ENCODE data around the gene CAMTA1.
"Not testable (repeated sequence)": the region's sequence is repeated elsewhere in the genome, so short reads cannot be mapped to it uniquely, and the experiment has no call there.

CAMTA1 gene

GRCh38 chr1:7409278-7409677, 624.0 kb downstream of the CAMTA1 start:
- no peak for DNase-seq (ENCODE audit: low read depth)

- no peak for DNase-seq (ENCODE audit: low read depth)
Measured at GRCh38 chr1:7410156-7410555, 624.9 kb downstream of the CAMTA1 start.

- DNase-seq (ENCODE audit: low read depth): not testable (repeated sequence)
Measured at GRCh38 chr1:7417618-7418017, 632.4 kb downstream of the CAMTA1 start.

- no peak for DNase-seq (ENCODE audit: low read depth)
Measured at GRCh38 chr1:7418442-7419080, 633.3 kb downstream of the CAMTA1 start.

GRCh38 chr1:7420098-7420445, 634.8 kb downstream of the CAMTA1 start:
- DNase-seq (ENCODE audit: low read depth): no peak

GRCh38 chr1:7420470-7421100, 635.3 kb downstream of the CAMTA1 start:
- no peak for DNase-seq (ENCODE audit: low read depth)

- DNase-seq (ENCODE audit: low read depth): no peak
Measured at GRCh38 chr1:7421471-7422075, 636.3 kb downstream of the CAMTA1 start.

- DNase-seq (ENCODE audit: low read depth): no peak
Measured at GRCh38 chr1:7422081-7422480, 636.8 kb downstream of the CAMTA1 start.

- no peak for DNase-seq (ENCODE audit: low read depth)
Measured at GRCh38 chr1:7422561-7422960, 637.3 kb downstream of the CAMTA1 start.

- DNase-seq (ENCODE audit: low read depth): no peak
Measured at GRCh38 chr1:7422966-7423365, 637.7 kb downstream of the CAMTA1 start.

- peak; percentile 38 for DNase-seq (ENCODE audit: low read depth)
Measured at GRCh38 chr1:7424352-7424890, 639.2 kb downstream of the CAMTA1 start.

GRCh38 chr1:7425229-7425628, 640.0 kb downstream of the CAMTA1 start:
- no peak for DNase-seq (ENCODE audit: low read depth)

GRCh38 chr1:7425771-7426170, 640.5 kb downstream of the CAMTA1 start:
- no peak for DNase-seq (ENCODE audit: low read depth)

- DNase-seq (ENCODE audit: low read depth): peak; percentile 59
Measured at GRCh38 chr1:7426780-7427604, 641.7 kb downstream of the CAMTA1 start.

GRCh38 chr1:7427605-7428300, 642.5 kb downstream of the CAMTA1 start:
- peak; percentile 16 for DNase-seq (ENCODE audit: low read depth)

- DNase-seq (ENCODE audit: low read depth): no peak
Measured at GRCh38 chr1:7429290-7429689, 644.0 kb downstream of the CAMTA1 start.

GRCh38 chr1:7430047-7430608, 644.9 kb downstream of the CAMTA1 start:
- no peak for DNase-seq (ENCODE audit: low read depth)

- no peak for DNase-seq (ENCODE audit: low read depth)
Measured at GRCh38 chr1:7430691-7431090, 645.4 kb downstream of the CAMTA1 start.

- no peak for DNase-seq (ENCODE audit: low read depth)
Measured at GRCh38 chr1:7432102-7432899, 647.0 kb downstream of the CAMTA1 start.

- DNase-seq (ENCODE audit: low read depth): no peak
Measured at GRCh38 chr1:7432900-7433380, 647.7 kb downstream of the CAMTA1 start.

GRCh38 chr1:7434566-7434965, 649.3 kb downstream of the CAMTA1 start:
- no peak for DNase-seq (ENCODE audit: low read depth)
